ENCODE results near the gene NSUN2.

DNA sequence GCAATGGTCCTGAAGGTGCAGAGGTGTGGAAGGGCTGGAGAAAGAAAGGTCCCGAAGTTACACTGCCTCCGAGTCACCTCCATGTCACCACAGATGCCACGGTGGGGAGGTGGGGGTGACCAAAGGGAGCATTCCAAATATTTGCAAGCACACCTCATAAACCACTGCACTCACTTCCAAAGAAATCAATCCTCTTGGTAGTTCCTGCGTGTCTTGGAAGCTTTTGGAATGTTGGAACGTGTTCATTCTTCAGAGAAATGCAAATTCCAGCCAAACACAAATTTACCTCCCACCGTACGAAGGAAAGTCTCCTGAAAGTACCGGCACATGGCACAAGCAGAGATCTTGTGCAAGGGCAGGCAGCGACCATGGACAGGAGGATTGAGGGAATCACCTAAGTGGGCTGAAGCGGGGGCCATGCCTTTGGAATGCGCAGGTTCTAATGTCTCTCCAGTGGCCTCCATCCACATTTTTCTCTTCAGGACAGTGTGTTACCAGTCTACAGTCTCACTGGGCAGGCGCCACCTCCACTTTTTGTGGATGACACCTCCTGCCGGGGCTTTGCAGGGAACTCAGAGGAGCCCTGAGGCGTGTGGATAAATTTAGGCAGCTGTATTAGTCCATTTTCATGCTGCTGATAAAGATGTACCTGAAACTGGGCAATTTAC, 54.0 kb downstream of the NSUN2 start:
- TF ChIP-seq POLR2A (IDR thresholded peaks at IDR 0.05; ENCODE audit: low read depth) (no peak), POLR2AphosphoS5 (IDR thresholded peaks at IDR 0.05) (no peak), EP300 (IDR thresholded peaks at IDR 0.05) (no peak)
- TF ChIP-seq, protein P1, sequence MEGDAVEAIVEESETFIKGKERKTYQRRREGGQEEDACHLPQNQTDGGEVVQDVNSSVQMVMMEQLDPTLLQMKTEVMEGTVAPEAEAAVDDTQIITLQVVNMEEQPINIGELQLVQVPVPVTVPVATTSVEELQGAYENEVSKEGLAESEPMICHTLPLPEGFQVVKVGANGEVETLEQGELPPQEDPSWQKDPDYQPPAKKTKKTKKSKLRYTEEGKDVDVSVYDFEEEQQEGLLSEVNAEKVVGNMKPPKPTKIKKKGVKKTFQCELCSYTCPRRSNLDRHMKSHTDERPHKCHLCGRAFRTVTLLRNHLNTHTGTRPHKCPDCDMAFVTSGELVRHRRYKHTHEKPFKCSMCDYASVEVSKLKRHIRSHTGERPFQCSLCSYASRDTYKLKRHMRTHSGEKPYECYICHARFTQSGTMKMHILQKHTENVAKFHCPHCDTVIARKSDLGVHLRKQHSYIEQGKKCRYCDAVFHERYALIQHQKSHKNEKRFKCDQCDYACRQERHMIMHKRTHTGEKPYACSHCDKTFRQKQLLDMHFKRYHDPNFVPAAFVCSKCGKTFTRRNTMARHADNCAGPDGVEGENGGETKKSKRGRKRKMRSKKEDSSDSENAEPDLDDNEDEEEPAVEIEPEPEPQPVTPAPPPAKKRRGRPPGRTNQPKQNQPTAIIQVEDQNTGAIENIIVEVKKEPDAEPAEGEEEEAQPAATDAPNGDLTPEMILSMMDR (IDR thresholded peaks at IDR 0.05): no peak

Measured in esophagus muscularis mucosa (tissue), 4 donors.